Mucosa of descending colon (tissue), 3 donors: ENCODE data around the gene HYDIN. TPM values are rescaled to one million over a fixed set of nuclear protein-coding genes. Genes with fewer than 3 reads are reported as not detected.

Source experiments
- ATAC-seq: fragments of 200-7000 bp; cut with Tn5 transposase; one replicate; pipeline ENCODE4 v1.9.1; 2020; ENCODE audit warnings: mild to moderate bottlenecking, moderate library complexity
- DNase-seq, 3 donors: peaks; one replicate each; pipeline ENCODE4 v3.0.0-alpha.2; 2020
- H3K36me3 ChIP-seq: fragments of 200-600 bp; one replicate; pipeline ENCODE4 v1.8.0; 2021; ENCODE audit warnings: low read depth, mild to moderate bottlenecking
- H3K4me1 ChIP-seq: fragments of 200-600 bp; one replicate; pipeline ENCODE4 v1.8.0; 2021; ENCODE audit warnings: low read depth, mild to moderate bottlenecking
- H3K4me3 ChIP-seq: fragments of 200-600 bp; one replicate; pipeline ENCODE4 v1.8.0; 2021; ENCODE audit warnings: mild to moderate bottlenecking
- H3K9me3 ChIP-seq: fragments of 200-600 bp; one replicate; pipeline ENCODE4 v1.8.0; 2021; ENCODE audit warnings: mild to moderate bottlenecking
- CTCF ChIP-seq: fragments of 200-600 bp; IDR thresholded peaks from one replicate; pipeline ENCODE4 v1.8.0; 2022; ENCODE audit warnings: antibody characterized with exemption, mild to moderate bottlenecking
- intact Hi-C, 2 donors: fragments of 100-400 bp; cut with DNase I in 1 of 2; cut with micrococcal nuclease in 1 of 2; formaldehyde crosslinking; loops; one replicate each; pipeline versions ENCODE4 v1.11.0 to v1.11.1; 2022; cut with DNase I, micrococcal nuclease
- total RNA-seq, 3 donors: library from RNA; stranded (reverse); fragmentation: NEBNext Ultra II Directional in 2 of 3; extraction: Animal tissue kit (Norgen Biotek cat#: 25700) in 2 of 3; gene quantifications; one replicate each; pipeline versions ENCODE4 v1.2.1 to v1.2.4, GENCODE V29; 2021 to 2023
- donor health status: DM: no; HTN: no; CAD: no; lungs with moderate emphysema.
- donor health status: DM: no; HTN: no; CAD: no.
- donor health status: DM: no; HTN: yes; CAD: no.

Gene HYDIN
- total RNA-seq, 3 donors from 2014 or later: 0.80 to 2.3 (median 1.5) TPM

- no peak overlapping the region for H3K4me3 ChIP-seq
- H3K36me3 ChIP-seq: no peaks in the 10 kb centered on the region
- ATAC-seq (no peak), DNase-seq (no peak)
- intact Hi-C loops: no loop called here
- no peak for TF ChIP-seq CTCF
- H3K9me3 ChIP-seq: no peaks in the 10 kb centered on the region
- peaks cover 10% of the 10 kb centered on the region for H3K4me1 ChIP-seq
Observed at GRCh38 chr16:70796301-70796700, 434.2 kb downstream of the HYDIN start.

- H3K4me1 ChIP-seq: peaks cover 9% of the 10 kb centered on the region
- no peak for ATAC-seq
- no peak overlapping the region for H3K4me3 ChIP-seq
- no peaks in the 10 kb centered on the region for H3K9me3 ChIP-seq
- H3K36me3 ChIP-seq: no peaks in the 10 kb centered on the region
- DNase-seq: no peak
- intact Hi-C loops: no loop called here
- TF ChIP-seq CTCF: no peak
Observed at GRCh38 chr16:70795296-70795912, 435.1 kb downstream of the HYDIN start.

- Histone ChIP-seq H3K9me3 (no peaks in the 10 kb centered on the region), H3K36me3 (no peaks in the 10 kb centered on the region), H3K4me1 (no peaks in the 10 kb centered on the region), H3K4me3 (no peak overlapping the region)
- TF ChIP-seq CTCF: no peak
- intact Hi-C loops: no loop called here
- ATAC-seq: no peak
- DNase-seq: no peak
Observed at GRCh38 chr16:70793851-70794502, 436.5 kb downstream of the HYDIN start.

GRCh38 chr16:70790815-70791214, 439.7 kb downstream of the HYDIN start:
- H3K36me3 ChIP-seq: no peaks in the 10 kb centered on the region
- no peak for ATAC-seq
- H3K4me1 ChIP-seq: no peaks in the 10 kb centered on the region
- DNase-seq: no peak
- no peak overlapping the region for H3K4me3 ChIP-seq
- no peak for TF ChIP-seq CTCF
- intact Hi-C loops: no loop called here
- H3K9me3 ChIP-seq: no peaks in the 10 kb centered on the region

GRCh38 chr16:70789595-70790447, 440.7 kb downstream of the HYDIN start:
- Histone ChIP-seq H3K9me3 (no peaks in the 10 kb centered on the region), H3K36me3 (peaks cover 2% of the 10 kb centered on the region), H3K4me3 (no peak overlapping the region), H3K4me1 (no peaks in the 10 kb centered on the region)
- DNase-seq (no peak), ATAC-seq (no peak)
- TF ChIP-seq CTCF: no peak
- intact Hi-C loops: no loop called here
